C4-2B (cell line): ENCODE data around the gene CMC2.

Experiments used
- H3K27ac ChIP-seq: fragments of 450-650 bp; 2 replicates; pipeline ENCODE4 v1.5.1; 2017
- ZFX ChIP-seq: fragments of 450-650 bp; IDR thresholded peaks from 2 replicates; pipeline ENCODE4 v1.6.1; 2017
- TF ChIP-seq, protein P1 (sequence below): fragments of 450-650 bp; conservative IDR thresholded peaks from 2 replicates; pipeline ENCODE4 v1.5.1; 2017; ENCODE audit warnings: mild to moderate bottlenecking

Gene CMC2

DNA sequence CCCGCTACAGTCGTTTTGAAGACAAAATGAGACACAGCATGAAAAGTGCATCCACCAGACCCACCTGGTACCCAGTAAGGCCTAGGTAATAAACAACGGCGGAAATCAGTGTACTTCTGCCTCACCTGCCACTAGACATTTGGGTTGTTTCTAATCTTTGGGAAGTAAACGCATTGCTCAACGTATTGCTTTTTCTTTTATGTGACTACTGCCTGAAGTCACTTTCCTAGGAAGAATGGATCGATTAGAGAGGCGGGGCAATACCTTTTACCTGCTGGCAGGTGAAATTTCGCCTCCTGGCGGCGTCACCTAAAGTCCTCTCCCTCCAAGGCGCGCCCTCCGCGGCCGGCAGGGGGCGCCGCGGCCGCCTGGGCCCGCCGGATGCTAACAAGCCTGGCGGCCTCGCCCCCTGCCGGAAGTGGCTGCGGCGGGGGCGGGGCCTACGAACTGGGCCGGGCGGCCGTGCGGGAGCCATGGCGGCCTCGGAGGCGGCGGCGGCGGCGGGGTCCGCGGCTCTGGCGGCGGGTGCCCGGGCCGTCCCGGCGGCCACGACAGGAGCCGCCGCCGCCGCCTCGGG lies 28.8 kb upstream of the CMC2 start, which contains the start of gene ATMIN:
TSS of gene ATMIN (plus strand) at position 445 of the 577 bp plus-strand sequence. CDS start at position 474, 29 bp downstream.
- H3K27ac ChIP-seq: peak within 1 kb of the TSS; percentile 86
- TF ChIP-seq, protein P1, sequence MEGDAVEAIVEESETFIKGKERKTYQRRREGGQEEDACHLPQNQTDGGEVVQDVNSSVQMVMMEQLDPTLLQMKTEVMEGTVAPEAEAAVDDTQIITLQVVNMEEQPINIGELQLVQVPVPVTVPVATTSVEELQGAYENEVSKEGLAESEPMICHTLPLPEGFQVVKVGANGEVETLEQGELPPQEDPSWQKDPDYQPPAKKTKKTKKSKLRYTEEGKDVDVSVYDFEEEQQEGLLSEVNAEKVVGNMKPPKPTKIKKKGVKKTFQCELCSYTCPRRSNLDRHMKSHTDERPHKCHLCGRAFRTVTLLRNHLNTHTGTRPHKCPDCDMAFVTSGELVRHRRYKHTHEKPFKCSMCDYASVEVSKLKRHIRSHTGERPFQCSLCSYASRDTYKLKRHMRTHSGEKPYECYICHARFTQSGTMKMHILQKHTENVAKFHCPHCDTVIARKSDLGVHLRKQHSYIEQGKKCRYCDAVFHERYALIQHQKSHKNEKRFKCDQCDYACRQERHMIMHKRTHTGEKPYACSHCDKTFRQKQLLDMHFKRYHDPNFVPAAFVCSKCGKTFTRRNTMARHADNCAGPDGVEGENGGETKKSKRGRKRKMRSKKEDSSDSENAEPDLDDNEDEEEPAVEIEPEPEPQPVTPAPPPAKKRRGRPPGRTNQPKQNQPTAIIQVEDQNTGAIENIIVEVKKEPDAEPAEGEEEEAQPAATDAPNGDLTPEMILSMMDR: peak; percentile 100
- no peak for TF ChIP-seq ZFX

DNA sequence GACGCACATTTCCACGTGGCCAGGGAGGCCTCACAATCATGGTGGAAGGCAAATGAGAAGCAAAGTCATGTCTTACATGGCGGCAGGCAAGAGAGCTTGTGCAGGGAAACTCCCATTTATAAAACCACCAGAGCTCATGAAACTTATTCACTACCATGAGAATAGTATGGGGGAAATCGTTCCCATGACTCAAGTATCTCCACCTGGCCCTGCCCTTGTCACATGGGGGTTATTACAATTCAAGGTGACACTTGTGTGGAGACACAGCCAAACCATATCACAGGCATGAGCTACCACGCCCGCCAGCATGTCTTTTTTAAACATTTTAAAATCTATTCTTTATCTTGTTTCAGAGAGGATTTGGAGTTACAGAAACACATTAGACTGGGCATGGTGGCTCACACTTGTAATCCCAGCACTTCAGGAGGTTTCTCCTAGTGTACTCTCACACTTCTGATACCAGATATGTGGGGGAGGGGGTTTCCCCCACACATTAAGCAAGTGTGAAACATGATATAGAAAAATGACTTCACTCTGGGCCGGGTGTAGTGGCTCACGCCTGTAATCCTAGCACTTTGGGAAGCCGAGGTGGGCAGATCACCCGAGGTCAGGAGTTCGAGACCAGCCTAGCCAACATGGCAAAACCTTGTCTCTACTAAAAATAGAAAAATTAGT lies 23.4 kb upstream of the CMC2 start:
- H3K27ac ChIP-seq: no peak overlapping the region
- TF ChIP-seq ZFX: no peak
- TF ChIP-seq, protein P1: no peak

DNA sequence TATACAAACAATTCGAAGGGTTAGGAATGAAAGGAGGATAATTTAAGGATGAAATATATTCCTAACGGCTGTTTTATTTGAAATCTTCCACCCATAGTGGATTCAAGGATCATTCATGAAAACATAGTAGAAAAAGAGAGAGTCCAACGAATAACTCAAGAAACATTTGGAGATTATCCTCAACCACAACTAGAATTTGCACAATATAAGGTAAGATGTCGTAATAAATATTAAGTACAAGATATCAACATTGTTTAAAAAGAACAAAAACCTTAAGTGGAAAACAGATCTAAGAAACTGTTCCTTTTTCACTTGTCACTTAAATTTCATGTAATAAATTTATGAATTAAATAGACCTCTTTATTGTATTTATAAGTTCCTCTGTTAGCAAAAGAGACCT lies 19.7 kb upstream of the CMC2 start:
- TF ChIP-seq, protein P1: no peak
- TF ChIP-seq ZFX: no peak
- no peak overlapping the region for H3K27ac ChIP-seq

DNA sequence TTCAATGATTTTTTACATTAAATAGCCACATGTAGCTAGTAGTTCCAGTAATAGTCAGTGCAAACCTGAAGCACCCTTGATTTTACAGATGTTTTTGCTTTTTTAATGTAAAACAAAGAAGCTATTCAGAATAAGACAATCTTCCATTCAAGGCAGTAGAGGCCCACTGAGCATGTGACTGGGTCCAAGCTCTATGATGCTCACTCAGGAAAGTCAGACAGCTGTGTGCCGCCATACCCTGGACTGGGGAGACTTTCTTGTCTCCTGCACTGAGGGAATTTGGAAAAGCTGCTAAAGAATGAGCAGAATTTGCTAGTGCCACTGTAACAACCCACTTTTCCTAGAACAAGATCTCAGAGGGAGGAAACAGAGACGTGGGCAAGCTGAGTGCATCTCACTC lies 11.8 kb upstream of the CMC2 start:
- TF ChIP-seq, protein P1: no peak
- TF ChIP-seq ZFX: no peak
- H3K27ac ChIP-seq: no peak overlapping the region

DNA sequence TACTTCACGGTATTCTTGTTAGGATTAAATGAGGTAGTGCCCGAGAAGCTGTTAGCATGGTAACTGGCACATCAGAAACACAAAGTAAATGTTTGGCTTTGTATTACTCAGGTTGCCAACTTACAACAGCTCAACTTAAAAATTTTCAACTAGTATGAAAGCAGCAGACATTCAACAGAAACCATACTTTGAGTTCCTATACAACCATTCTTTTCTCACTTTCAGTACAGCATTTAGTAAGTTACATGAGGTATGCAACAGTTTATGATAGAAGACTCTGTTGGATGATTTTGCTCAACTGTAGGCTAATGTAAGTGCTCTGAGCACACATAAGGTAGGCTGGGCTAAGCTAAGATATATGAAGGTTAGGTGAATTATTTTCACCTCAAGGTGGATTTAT lies 8.0 kb upstream of the CMC2 start:
- TF ChIP-seq, protein P1: no peak
- TF ChIP-seq ZFX: no peak
- no peak overlapping the region for H3K27ac ChIP-seq

DNA sequence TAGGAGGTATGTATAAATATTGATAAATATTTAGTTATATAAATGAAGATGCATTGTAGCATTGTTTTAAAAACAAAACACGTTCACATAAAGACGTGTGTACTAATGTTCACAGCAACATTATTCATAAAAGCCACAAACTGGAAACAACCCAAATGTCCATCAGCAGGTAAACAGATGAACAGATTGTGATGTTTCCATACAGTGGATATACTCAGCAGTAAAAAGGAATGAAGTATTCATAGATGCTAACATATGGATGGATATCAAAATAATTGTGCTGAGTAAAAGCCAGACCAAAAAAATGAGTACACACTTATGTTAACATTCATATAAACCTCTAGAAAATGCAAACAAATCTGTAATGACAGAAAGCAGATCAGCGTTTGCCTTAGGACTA lies 6.3 kb upstream of the CMC2 start:
- TF ChIP-seq ZFX: no peak
- TF ChIP-seq, protein P1: no peak
- H3K27ac ChIP-seq: peak overlapping the region; percentile 26; the same call in 1 of the 2 replicates

DNA sequence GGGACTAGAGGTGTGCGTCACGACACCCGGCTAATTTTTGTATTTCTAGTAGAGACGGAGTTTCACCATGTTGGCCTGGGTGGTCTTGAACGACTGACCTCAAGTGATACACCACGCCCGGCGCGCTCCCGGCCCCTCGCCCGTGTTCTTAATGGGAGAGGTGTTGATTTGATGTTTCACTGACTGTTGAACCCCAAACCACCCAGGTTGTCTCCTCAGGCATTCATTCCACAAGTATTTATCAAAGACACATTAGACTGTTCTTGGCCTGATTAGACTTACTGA lies 1.8 kb upstream of the CMC2 start:
- H3K27ac ChIP-seq: peak overlapping the region; percentile 99
- TF ChIP-seq, protein P1: no peak
- no peak for TF ChIP-seq ZFX
